ENCODE measurements around the gene FOXA2.

DNA sequence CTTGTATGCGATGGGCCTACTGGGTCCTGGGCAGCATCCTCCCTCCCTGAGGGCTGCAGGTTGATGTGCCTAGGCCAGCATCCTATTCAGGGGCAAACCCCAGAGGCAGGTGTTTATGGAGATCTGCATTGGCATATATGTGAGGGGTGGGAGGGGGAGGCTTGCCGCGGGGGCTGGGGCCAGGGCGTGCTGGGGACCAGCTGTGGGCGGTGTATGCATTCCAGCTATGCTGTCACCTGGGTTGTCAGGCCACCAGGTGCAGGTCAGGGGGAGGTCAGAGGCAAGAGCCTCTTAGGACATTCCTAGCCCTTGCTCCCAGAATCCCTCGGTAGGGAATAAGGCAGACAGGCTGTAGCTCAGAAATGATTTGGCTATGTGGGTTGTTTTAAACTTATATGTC, 11.9 kb downstream of the FOXA2 start:
- TF ChIP-seq YY1 (IDR thresholded peaks at IDR 0.05; ENCODE audit: insufficient read depth, insufficient read length) (no peak), SUZ12 (IDR thresholded peaks at IDR 0.05; ENCODE audit: extremely low read depth, insufficient read depth, insufficient read length) (no peak), ZNF274 (IDR thresholded peaks at IDR 0.05; ENCODE audit: low read depth, low read length) (no peak)

All from NT2/D1 (cell line).